ENCODE measurements around the gene PCCA. TPM values are rescaled to one million over a fixed set of nuclear protein-coding genes. Genes with fewer than 3 reads are reported as not detected.
"Not testable (repeated sequence)": the region's sequence is repeated elsewhere in the genome, so short reads cannot be mapped to it uniquely, and the experiment has no call there.

The PCCA gene
- polyA plus RNA-seq, 1 of the 3 experiments (the other 2 are of a cell fraction) = 7.3 TPM

- TF ChIP-seq CTCF (IDR thresholded peaks at IDR 0.05) (peak; percentile 75), RAD21 (IDR thresholded peaks at IDR 0.05; ENCODE audit: low read length) (peak; percentile 67), SMC3 (IDR thresholded peaks at IDR 0.05; ENCODE audit: low read depth, low read length) (peak; percentile 55; the same call in 1 of the 2 replicates), MEF2A (IDR thresholded peaks at IDR 0.05; ENCODE audit: borderline replicate concordance, low read depth) (no peak), PBX3 (IDR thresholded peaks at IDR 0.05) (no peak)
These were observed 484.2 kb downstream of the PCCA start (continued) for GRCh38 chr13:100573121-100573520.

GRCh38 chr13:100577239-100577638, 488.3 kb downstream of the PCCA start:
- H2AFZ ChIP-seq (ENCODE audit: low read depth); H4K20me1 ChIP-seq (ENCODE audit: insufficient read depth); H3K27ac ChIP-seq (ENCODE audit: low read depth in 2 of 2, low read length in 1 of 2); H3F3A ChIP-seq (replicated peaks; ENCODE audit: insufficient read depth); H3K4me2 ChIP-seq; POLR2A ChIA-PET; H3K36me3 ChIP-seq (replicated peaks in 1 of 2; ENCODE audit: control insufficient read depth in 1 of 2, insufficient read depth in 2 of 2, low read length in 1 of 2); H3K79me2 ChIP-seq (ENCODE audit: insufficient read depth); H3K4me1 ChIP-seq (ENCODE audit: control insufficient read depth in 1 of 2, insufficient read depth in 2 of 2, low read depth in 1 of 2, low read length in 1 of 2); H3K27me3 ChIP-seq (ENCODE audit: insufficient read depth); H3K9me2 ChIP-seq; DNase-seq; H3K9me3 ChIP-seq; H3K4me3 ChIP-seq (ENCODE audit: low read depth in 2 of 2, low read length in 1 of 2); CTCF ChIA-PET; H3K9ac ChIP-seq: not testable (repeated sequence)
- WGBS (ENCODE audit: low lambda C conversion rate) = 89% methylated on average over 4 of the region's 4 CpGs

Small RNA genes lying within 50 kb of the gene (small RNA-seq; reads per million reads assigned to genes)
- gene AL356575.1 = 0 reads per million in 7 experiments

Other genes with a start within 250 kb of the PCCA start
- gene ZIC5, start 117.3 kb upstream of the PCCA start, polyA plus RNA-seq (2012; rRNA removed) = not detected in 2 replicates
- gene ZIC2, start 107.3 kb upstream of the PCCA start, polyA plus RNA-seq (2012; rRNA removed) = not detected in 2 replicates